ENCODE data around the gene CSNK2A1.

DNA sequence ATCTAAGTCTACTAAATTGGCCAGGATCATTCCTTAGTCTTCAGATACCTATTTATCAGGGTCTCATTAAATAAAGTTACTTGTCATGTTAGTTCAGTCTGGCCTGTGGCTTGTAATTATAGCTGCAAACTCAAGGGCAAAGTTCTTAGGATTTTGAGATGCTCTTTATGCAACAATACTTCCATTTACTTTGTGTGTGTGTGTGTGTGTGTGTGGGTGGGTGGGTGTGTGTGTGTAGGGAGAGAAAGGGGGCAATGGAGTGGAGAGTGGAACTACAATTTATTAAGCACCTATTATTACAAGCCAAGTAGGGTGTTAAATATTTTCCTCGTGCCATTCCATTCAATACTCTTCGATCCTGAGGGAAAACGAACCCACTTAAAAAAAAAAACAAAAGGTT is 63.5 kb downstream of the CSNK2A1 start:
- TF ChIP-seq, protein P1, sequence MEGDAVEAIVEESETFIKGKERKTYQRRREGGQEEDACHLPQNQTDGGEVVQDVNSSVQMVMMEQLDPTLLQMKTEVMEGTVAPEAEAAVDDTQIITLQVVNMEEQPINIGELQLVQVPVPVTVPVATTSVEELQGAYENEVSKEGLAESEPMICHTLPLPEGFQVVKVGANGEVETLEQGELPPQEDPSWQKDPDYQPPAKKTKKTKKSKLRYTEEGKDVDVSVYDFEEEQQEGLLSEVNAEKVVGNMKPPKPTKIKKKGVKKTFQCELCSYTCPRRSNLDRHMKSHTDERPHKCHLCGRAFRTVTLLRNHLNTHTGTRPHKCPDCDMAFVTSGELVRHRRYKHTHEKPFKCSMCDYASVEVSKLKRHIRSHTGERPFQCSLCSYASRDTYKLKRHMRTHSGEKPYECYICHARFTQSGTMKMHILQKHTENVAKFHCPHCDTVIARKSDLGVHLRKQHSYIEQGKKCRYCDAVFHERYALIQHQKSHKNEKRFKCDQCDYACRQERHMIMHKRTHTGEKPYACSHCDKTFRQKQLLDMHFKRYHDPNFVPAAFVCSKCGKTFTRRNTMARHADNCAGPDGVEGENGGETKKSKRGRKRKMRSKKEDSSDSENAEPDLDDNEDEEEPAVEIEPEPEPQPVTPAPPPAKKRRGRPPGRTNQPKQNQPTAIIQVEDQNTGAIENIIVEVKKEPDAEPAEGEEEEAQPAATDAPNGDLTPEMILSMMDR (IDR thresholded peaks at IDR 0.05; ENCODE audit: low read depth, low read length, missing input control), result no peak
- TF ChIP-seq, protein P2, sequence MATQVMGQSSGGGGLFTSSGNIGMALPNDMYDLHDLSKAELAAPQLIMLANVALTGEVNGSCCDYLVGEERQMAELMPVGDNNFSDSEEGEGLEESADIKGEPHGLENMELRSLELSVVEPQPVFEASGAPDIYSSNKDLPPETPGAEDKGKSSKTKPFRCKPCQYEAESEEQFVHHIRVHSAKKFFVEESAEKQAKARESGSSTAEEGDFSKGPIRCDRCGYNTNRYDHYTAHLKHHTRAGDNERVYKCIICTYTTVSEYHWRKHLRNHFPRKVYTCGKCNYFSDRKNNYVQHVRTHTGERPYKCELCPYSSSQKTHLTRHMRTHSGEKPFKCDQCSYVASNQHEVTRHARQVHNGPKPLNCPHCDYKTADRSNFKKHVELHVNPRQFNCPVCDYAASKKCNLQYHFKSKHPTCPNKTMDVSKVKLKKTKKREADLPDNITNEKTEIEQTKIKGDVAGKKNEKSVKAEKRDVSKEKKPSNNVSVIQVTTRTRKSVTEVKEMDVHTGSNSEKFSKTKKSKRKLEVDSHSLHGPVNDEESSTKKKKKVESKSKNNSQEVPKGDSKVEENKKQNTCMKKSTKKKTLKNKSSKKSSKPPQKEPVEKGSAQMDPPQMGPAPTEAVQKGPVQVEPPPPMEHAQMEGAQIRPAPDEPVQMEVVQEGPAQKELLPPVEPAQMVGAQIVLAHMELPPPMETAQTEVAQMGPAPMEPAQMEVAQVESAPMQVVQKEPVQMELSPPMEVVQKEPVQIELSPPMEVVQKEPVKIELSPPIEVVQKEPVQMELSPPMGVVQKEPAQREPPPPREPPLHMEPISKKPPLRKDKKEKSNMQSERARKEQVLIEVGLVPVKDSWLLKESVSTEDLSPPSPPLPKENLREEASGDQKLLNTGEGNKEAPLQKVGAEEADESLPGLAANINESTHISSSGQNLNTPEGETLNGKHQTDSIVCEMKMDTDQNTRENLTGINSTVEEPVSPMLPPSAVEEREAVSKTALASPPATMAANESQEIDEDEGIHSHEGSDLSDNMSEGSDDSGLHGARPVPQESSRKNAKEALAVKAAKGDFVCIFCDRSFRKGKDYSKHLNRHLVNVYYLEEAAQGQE (IDR thresholded peaks at IDR 0.05), result no peak
- TF ChIP-seq RAD21 (IDR thresholded peaks at IDR 0.05), result no peak
